T-helper 2 cell (primary cell): Measurements from ENCODE around the gene C11orf16.
"Not testable (repeated sequence)": the region's sequence is repeated elsewhere in the genome, so short reads cannot be mapped to it uniquely, and the experiment has no call there.

Experiments used
- DNase-seq, 5 experiments: peaks; one replicate each; pipeline versions ENCODE4 v3.0.0 to v3.0.0-alpha.2; 2012 to 2022
- total RNA-seq, 2 donors: gene quantifications; one replicate each; lab custom pipeline; 2026; lab: John Stamatoyannopoulos, UW

Gene C11orf16, protein sequence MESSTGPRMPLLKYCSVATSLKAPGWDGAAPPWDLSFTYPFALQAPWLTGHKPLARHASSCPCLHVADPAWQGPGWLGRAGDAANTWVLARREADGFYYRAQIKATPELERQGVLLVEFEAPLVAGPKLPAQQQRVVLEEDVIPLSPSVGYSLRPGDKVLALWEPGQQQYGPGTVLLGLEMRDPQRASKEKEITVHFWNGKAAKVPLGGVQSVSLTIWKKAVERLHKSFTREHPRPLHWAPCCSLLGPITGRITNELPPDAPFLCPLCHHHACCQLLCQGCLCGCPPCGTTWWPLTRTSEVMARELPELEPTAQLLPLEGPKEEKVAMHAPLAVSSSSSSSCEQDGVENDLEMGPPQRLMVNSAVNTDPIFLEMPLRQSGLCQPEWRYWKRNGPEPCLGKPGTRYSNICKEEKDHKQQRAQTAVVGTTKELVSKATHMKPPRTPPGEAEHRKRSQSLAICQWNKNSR
- total RNA-seq = 0 reads per million in 2 donors

DNA sequence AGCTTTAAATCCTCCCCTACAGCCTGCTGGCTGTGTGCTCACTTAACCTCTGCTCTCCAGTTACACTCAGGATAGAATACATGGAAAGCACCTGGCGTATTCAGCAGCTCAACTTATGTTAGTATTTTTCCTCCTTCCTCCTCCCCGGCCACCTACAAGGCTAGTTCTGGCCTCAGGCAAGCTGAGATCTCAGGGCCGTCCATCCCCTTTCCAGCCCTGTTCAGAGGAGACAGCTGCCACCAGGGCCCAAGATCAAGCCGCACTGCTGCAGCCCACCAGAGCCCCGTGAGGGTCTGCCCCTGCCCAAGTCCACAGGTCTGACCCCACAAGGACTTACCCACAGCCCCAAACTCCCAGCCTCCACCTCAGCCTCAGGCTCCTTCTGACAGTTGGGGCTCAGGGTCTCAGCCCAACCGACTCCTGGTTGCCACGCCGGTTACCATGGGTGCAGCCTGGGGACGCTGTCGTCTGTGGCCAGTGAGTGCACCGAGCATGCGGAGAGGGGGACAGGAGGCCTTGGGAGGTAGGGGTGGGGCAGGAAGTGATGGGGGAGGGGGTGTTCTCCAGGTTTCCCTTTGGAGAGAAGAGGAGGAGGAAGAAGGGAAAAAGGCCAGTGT is at the start of gene C11orf16:
C11orf16 (minus strand) TSS at position 384 of the 617 bp plus-strand sequence. CDS start 639 bp downstream, outside the sequence.
- DNase-seq = no peak

DNA sequence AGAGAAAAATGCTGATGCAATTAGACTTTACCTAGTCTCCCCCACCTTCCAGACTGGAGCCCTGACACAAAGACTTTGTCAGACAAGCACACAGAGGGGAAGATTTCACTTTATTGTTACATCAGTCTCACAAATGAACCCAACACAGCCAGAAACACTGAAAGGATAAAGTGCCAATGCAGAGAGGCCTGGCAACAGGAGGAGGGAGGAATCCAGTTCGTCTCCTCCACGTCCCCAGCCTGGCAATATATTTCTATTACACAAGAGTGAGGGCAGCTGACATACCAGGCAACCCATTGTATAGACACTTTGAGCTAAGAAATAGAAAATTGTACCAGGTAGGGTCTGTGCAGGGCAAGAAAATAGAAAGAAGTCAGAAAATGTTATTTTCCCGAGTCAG is 47.7 kb upstream of the C11orf16 start:
- DNase-seq = no peak

DNA sequence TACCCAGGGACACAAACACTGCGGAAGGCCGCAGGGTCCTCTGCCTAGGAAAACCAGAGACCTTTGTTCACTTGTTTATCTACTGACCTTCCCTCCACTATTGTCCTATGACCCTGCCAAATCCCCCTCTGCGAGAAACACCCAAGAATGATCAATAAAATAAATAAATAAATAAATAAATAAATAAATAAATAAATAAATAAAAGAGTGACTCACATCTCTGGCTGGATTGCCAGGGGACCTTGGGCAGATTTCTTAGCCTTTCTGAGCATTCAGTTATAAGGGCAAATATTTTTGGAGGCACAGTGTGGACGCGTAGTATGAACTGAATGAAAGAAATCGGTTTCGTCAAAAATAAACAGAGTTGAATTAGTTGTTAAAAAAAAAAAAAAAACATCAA is 46.6 kb upstream of the C11orf16 start:
- DNase-seq = not testable (repeated sequence)

DNA sequence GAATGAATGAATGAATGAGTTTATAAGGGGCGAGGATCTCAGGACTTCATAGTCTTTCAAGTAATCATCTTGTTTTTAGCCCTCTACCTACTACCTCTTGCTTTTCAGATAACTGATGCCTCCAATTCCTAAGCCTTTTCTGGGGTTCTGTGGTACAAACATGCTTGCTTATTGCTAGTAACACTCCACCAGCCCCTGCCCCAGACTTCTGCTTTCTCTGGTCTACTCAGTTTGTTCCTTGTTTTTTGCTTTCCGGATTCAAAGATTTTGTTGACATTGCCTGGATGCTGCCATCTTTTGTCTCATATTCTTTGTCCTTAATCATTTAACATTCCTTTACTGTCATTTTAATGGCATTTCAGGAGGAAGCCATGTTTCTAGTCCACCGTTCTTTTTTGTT is 40.4 kb upstream of the C11orf16 start:
- no peak for DNase-seq

DNA sequence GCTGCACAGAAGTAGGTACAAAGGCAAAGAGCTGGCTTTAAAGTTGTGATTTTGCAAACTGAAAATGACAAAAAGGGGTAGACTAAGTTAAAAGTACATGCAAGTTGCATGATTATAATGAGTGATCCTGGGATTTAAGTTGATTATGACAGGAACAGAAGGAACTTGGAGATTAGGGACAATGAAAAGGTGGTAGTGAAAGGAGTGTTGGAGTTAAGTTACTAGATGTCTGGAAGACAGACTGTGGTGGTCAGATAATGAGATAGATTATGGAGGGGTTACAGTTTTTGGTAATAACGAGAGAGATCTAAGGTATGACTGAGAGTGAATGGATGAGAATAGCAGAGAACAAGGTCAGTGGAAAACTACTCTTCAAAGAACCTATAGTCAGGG is 39.2 kb upstream of the C11orf16 start:
- DNase-seq = no peak

DNA sequence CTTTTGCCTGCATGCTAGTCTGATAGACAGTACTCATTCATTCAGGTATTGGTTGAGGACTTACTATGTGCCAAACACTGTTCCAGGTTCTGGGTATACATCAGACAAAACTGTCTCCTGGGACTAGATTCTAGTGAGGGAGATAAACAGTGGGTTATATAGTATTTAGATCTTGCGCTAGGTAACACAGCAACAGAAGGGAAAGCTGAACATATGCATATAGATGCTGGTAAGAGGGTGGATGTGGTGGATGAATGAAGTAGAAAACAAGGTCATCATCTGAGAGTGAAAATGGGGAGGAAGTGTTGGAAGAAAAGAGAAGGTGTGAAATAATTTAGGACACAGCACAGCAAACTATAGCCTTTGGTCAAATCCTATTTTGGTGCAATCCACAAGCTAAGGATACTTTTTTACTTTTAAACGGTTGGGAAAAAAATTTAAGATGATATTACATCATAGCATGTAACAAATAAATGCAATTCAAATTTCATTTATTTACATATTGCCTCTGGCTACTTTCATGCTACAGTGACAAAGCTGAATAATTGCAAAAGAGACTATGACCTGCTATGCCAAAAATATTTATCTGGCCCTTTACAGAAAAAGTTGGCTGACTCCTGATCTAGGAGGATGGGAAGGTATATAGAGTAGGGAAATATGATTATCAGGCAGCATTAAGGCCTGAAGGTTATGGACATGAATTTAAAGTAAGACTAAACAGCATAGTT is 38.6 kb upstream of the C11orf16 start:
- DNase-seq = no peak

DNA sequence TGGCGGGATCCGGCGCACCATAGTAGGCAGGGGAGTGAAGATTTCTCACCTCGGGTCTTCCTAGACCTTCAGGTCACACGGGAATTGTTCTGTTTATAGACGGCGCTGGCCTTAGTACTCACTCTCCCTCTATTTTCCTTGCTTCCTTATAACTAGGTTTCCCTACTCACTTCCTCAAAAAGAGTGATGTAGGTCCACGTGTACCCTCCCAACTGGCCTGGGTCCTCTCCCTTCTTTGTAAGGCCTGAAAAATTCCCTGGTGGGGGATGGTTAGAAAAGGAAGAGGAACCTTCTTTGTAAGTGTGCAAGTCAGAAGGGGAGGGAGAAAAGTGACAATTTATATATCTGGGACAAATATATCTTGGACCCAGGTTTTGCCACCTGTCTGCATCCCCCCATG is 34.4 kb upstream of the C11orf16 start:
- no peak for DNase-seq

DNA sequence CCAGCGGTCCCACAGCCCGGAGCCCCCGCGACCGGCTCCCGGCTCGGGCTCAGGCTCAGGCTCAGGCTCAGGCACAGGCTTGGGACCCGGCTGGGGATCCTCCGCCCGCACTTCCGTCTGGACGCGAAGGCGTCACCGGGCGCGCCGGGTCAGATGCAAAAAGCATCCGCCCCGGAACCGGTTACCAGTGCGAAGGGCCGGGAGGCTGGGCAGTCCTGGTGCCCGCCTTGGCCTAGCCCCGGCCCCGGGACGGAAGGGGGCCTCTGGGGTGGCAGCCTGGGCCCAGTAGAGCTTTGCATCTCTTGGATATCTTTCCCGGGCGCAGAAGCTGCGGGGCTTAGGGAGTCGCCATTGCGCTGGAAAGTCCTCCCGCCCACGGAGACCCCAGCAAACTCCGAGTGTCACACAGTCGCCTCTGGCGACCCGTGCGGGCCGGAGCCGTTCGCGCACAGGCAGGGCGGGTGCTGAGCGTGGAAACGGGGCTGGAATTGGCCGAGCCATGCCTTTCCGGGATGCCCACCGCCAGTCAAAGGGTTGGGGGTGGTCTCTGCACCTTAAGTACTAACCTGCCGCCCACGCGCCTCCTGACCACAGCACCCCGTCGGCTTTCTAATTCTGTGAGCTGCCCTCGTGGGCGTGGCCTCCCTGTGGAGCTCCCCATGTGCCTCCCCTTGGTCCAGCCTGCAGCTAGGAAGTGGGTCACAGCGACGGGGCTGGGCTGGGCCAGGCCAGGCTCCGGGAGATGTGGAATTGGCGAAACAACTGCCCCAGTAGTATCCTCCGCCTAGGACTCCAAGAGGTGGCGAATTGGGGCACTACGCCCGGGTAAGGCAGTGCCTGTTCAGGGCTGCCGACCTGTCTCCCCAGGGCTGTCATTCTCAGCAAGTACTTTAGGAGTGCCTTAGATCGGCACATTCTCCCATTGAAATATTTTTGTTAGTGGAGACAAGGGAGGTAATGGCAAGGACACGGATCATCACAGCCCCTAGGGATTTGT is 31.9 kb upstream of the C11orf16 start, which contains the start of gene TMEM9B:
TMEM9B (minus strand) TSS at position 119 of the 997 bp plus-strand sequence. CDS start 129 bp downstream, outside the sequence.
- DNase-seq = peak; percentile 48 to 90 (median 70)

DNA sequence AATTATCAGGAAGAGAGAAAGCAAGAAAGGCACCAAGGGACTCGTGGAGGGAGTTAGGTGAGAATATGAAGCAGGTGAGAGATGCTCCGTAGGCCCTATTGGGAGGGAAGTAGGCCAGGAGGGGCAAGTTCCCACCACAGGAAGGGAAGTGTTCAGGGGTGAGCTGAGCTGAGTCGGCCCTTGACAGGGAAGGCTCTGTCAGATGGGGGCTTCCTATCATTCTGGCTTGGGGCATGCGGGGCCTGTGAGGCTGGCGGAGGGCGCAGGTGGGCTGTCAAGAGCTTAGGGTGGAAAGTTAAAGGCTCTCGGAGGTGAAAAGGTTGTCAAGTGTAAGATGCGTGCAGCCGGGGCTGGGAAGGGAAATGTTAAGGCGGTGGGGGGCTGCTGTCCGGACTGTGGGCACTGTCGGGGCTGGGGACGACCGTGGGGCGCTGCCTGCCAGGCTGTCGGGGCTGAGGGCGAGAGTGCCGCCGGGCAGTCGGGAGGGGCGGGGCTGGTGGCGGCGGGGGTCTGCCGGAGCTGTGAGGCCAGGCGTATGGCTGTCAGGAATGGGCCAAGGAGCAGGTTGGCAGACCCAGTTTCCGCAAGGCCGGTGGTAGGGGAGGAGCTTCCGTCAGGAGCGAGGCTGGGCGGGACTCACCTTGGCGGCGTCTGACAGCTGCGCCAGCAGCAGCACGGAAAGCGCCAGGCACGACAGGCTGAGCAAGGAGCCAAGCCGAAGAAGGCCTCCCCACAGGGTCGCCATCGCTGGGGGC is 31.0 kb upstream of the C11orf16 start:
- peak; percentile 40 to 90 (median 67) for DNase-seq

DNA sequence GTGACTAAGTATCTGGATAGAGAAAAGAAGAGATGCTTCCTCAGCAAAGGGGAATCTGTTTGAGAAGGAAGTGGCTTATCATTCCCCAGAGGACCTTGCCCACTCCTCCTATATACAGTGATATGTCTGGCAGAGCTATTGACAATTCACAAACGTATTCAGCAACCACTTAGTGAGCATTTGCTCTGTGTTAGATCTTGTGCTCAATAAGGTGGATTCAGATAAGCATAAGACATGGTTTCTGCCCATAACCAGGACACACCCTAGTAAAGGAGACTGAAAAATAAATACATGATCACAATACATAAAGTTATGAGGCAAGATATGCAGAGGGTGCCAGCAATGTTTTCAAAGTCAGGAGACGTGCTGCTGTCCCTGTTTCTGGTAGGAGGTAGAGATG is 30.1 kb upstream of the C11orf16 start:
- DNase-seq = no peak

DNA sequence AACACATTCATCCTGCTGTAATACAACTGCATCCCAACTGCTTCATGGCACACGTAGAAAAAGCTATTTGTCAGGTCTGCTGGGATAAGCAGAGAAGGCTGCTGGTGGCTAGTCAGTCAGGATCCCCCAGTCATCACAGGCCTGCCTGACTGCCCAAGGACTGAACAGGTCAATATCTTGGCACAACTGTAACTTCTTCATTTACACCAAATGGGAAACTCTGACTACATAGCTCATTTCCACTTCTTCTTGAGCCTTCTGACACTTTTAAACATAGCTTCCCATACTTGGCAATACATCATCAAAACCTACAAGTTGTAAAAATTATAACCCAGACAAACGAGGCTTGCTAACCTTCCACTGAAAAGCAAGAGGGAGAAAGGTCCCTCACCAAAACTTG is 28.7 kb upstream of the C11orf16 start:
- DNase-seq = no peak

DNA sequence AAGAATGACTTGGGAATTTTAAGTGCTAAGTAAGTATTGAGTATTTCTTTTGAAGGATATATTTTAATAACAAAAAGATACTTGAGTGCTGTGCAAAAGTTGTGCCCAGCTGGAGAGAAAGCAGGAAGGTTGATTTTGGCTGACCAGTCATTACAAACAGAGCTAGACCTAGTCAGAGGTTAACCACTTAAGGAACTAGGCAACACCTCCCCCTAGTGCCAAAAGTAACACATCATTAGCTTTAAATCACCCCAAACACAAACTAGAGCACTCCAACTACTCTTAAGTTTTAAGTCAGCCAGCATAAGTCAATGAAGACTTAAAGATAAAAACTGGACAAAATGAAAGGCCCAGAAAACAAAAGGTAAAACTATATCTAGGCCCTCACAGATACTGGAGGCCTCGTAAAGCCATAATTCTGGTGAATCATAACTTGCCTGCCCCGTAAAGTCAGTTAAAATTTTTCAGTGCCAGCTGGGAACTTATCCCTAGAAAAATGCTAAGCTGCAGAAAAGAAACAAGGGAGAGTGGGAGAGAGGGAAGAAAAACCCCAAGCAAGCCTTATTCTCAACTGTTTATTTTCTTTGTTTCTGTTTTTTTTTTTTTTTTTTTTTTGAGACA is 26.9 kb upstream of the C11orf16 start:
- peak in 1 of 5 experiments; percentile 82 for DNase-seq

DNA sequence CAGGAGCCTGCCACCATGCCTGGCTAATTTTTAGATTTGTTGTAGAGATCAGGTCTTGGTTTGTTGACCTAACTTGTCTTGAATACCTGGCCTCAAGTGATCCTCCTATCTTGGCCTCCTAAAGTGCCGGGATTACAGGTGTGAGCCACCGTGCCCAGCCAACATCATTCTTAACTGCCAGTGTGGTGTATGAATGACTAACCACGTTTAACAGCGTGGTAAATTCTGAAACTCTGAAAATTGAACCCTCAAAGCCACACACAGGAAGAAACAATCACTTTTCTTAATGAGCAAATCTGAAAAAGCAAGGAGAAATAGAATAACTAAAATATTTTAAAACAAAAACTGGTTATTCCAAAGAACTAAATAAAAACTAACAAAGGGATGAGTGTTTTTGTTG is 24.1 kb upstream of the C11orf16 start:
- DNase-seq = peak in 1 of 5 experiments; percentile 66

DNA sequence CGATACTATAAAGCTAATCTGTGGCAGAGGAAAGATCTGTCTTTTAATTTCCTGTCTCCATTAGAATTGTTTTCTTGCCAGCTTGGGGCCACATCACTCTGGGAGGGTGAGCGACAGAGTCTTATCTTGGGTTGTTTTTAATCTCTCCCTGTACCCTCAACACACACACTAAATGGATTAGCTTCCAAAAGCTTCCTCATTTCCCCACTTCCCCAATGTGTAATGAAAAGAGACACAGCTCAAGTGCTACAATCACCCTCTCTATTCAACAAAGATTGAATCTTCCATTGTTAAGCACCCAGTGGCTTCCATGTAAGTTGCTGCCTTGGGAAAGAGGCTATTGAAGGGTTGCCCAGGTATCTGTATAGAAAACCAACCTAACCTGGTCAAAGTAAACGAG is 16.1 kb upstream of the C11orf16 start:
- DNase-seq = no peak

DNA sequence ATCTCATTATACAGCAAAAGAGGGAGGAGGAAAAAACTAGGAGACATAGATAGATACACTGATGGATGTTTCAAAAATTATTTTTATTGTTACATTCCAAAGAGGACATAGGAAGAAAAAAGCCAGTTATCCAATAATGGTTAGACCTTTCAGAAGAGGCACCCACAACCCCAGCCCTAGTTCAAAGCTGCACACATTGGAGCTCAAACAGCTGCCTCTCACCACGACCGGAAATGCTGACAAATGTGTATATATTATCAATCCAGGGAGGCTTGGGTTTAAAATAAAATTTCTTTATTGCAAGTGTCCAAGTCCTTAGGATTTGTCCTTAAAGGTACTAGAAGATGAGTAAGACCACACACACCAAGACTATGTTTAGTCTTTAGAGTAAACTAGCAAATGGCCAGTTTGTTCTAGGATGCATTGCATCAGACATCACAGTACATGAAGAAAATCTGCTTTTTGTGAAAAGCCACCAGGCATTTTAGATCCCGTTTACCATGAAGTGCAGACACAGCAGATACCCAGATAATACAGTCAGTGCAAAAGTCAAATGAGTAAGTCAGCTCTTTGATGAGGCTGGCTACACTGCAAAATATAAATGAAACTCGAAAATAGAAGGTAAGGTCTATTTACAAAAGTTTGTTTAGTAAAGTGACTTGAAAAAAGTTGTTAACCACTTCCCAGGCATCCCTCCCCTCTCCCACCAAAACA is 14.6 kb upstream of the C11orf16 start:
- peak in 1 of 5 experiments; percentile 53 for DNase-seq

DNA sequence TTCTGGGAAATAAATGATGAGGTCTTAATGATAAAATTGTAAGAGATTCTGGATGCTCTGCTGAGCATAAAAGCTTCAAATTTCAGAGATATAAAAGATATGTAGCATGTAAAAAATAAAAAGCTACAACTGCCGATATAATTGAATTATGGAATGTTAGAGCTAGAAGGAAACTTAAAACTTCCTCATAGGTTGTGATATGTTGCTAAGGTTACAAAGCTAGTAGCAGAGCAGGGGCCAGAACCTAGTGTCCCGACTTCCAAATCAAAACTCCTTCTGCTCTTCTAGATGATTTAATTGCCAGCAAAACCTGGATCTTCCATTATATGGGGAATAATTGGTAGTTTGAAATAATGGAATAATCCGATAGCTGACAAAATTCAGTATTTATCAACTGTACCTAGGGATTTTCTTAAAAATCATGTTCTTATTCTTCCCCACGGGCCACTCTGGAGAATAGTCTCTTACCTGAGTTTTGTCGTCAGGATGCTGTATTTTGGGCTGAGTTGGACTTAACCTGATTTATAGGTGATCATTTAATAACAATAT is 9.8 kb upstream of the C11orf16 start, which contains the start of gene ASCL3:
ASCL3 (minus strand) TSS at position 499 of the 549 bp plus-strand sequence. CDS start 4,855 bp downstream, outside the sequence.
- no peak for DNase-seq

DNA sequence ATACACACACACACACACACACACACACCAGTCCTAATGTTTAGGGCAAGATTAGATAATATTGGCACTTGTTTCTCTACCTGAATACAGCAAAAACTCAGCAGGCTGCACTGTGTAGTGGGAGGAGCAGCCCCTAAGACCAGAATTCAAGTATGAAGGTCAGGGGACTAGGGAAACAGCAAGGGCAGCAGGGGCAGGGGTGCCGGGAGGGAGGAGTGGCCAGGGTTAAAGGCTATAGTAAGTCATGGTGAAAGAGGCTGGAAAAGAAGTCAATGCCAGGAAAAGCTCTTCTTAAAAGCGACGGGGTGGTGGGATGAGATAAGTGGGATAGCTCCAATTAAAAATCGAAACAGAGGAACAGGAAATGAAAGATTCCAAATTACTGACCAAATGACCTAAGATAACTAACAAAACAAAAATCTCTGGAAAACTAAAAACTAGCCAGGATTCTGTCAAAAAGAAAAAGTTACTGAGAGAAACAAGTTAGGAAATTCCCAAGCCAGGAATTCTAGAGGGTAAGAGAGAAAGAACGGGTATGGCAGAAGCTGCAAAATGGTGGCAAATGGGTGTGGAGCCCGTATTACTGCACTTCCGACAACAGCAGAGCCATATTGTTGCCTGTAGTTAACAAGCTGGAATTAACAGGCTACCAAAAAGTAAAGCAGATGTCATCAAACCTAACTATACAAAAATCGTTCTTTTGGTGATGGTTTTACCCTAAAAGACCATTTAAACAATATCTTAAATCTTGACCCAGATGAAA is 8.8 kb upstream of the C11orf16 start:
- DNase-seq = no peak

DNA sequence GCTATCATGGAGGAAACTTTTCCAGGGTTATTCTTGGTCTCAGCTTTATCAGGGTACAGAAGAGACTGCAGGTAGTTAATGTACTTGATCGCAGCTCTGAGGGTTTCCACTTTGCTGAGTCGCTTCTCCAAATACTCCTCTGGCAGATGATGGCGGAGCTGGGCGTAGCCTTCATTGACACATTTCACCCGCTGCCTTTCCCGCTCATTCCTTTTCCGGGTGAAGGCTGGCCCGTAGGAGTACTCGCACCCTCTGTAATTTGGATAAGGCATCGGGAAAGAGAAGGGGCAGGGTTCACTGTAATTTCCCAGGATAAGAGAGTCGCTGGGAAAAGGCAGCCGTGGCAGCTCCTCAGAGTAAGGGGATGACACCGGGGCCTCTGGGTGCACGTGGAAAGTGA is 4.9 kb upstream of the C11orf16 start:
- no peak for DNase-seq

DNA sequence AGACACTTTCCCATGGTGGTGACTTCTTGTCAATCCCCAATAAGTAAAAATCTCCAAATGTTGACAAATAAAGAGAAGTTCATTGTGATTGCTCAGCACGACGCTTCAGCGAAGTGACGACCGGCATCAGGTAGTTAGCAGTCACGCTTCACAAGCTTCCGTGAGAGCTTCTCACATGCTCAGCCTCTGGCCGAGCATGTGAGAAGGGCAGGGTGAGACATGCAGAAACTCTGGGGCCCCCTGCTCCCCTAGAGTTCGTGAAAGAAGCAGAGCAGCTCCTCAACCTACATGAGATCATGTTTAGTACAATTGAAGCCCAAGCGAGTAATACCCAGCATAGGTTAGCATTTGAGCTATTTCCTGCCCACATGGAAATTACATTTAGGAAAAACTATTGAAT is 4.4 kb upstream of the C11orf16 start:
- no peak for DNase-seq
